ENCODE results near the gene CPNE7.

The CPNE7 gene

DNA sequence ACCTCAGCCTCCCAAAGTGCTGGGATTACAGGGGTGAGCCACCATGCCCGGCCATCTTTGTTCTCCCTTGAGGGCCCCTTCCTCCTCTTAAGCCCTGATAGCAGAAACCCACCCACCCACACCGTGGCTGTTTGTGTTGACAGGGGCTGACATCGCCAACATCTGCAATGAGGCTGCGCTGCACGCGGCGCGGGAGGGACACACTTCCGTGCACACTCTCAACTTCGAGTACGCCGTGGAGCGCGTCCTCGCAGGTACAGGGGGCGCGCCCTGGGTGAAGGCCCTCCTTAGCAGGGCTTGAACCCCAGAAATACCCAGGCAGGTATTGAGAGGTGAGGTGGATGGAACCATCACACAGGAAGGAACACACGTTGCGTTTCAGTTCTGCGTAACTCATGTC, 27.7 kb upstream of the CPNE7 start:
- TF ChIP-seq SIN3A (IDR thresholded peaks at IDR 0.05; ENCODE audit: borderline replicate concordance, insufficient read depth, low read length) (no peak), TAF1 (IDR thresholded peaks at IDR 0.05; ENCODE audit: borderline replicate concordance, insufficient read depth, low read length) (no peak), FOXP2 (optimal IDR thresholded peaks at IDR 0.05; ENCODE audit: borderline replicate concordance, extremely low read depth, extremely low read length, insufficient read depth) (no peak)

DNA sequence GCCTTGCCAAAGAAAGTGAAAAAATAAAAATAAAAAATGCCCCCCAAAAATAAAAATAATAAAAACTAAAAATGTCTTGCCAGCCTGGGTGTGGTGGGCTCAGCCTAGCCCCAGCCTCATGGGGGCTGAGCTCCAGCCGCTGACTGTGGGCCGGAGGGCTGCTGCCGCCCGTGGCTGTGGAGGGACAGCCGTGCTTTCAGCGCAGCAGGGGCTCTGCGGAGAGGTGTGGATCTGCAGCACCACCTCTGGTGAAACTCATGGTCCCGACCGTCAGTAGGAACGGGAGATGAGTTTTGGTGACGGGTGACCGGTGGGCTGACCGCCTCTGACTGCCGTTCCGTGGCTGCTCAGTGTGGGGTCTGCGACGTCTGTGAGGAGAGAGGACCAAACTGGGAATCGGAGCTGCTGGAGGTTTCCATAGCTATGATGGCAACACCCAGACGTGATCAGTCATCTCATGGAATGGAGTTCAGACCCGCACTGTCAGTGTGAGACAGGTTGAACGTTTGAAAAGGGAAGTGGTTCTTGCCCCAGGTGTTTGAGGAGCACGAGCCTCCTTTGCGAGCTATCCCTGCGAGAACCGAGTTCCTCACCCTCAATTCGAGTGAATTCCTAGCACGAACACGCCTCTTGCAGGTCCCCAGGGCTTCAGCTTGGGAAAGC, 27.1 kb upstream of the CPNE7 start:
- TF ChIP-seq FOXP2 (optimal IDR thresholded peaks at IDR 0.05; ENCODE audit: borderline replicate concordance, extremely low read depth, extremely low read length, insufficient read depth) (no peak), TAF1 (IDR thresholded peaks at IDR 0.05; ENCODE audit: borderline replicate concordance, insufficient read depth, low read length) (no peak), POLR2AphosphoS5 (IDR thresholded peaks at IDR 0.05; ENCODE audit: low read depth, low read length) (no peak), SIN3A (IDR thresholded peaks at IDR 0.05; ENCODE audit: borderline replicate concordance, insufficient read depth, low read length) (no peak)
- TF ChIP-seq, protein P1, sequence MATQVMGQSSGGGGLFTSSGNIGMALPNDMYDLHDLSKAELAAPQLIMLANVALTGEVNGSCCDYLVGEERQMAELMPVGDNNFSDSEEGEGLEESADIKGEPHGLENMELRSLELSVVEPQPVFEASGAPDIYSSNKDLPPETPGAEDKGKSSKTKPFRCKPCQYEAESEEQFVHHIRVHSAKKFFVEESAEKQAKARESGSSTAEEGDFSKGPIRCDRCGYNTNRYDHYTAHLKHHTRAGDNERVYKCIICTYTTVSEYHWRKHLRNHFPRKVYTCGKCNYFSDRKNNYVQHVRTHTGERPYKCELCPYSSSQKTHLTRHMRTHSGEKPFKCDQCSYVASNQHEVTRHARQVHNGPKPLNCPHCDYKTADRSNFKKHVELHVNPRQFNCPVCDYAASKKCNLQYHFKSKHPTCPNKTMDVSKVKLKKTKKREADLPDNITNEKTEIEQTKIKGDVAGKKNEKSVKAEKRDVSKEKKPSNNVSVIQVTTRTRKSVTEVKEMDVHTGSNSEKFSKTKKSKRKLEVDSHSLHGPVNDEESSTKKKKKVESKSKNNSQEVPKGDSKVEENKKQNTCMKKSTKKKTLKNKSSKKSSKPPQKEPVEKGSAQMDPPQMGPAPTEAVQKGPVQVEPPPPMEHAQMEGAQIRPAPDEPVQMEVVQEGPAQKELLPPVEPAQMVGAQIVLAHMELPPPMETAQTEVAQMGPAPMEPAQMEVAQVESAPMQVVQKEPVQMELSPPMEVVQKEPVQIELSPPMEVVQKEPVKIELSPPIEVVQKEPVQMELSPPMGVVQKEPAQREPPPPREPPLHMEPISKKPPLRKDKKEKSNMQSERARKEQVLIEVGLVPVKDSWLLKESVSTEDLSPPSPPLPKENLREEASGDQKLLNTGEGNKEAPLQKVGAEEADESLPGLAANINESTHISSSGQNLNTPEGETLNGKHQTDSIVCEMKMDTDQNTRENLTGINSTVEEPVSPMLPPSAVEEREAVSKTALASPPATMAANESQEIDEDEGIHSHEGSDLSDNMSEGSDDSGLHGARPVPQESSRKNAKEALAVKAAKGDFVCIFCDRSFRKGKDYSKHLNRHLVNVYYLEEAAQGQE (IDR thresholded peaks at IDR 0.05; ENCODE audit: insufficient read depth in 1 of 2, low read depth in 2 of 2, low read length in 2 of 2), result no peak

DNA sequence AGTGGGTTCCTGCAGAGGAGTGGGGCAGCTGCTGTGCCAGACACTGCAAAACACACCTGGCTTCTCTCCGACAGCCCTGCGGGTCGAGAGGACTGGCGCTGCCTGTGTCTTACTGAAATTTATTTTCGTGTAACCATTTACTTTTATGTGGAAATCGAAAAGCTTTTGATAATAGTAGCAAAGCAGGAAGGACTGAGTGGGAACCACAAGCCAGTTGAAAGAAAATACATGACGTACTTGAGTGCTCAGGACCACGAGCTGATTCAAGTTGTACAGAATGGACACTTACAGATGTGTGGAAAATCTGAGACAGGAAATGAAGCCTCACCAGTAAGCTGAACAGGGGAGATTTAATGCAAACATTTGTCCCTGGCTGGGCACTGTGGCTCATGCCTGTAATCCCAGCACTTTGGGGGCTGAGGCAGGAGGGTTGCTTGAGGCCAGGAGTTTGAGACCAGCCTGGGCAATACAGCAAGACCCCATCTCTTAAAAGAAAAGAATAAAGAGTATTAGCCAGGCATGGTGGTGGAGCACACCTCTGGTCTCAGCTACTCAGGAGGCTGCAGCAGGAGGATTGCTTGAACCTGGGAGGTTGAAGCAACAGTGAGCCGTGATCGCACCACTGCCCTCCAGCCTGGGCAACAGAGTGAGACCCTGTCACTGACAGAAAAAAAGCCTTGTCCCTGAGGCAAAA, 26.4 kb upstream of the CPNE7 start:
- TF ChIP-seq, protein P1 (IDR thresholded peaks at IDR 0.05; ENCODE audit: insufficient read depth in 1 of 2, low read depth in 2 of 2, low read length in 2 of 2), result no peak
- TF ChIP-seq FOXP2 (optimal IDR thresholded peaks at IDR 0.05; ENCODE audit: borderline replicate concordance, extremely low read depth, extremely low read length, insufficient read depth) (no peak), SIN3A (IDR thresholded peaks at IDR 0.05; ENCODE audit: borderline replicate concordance, insufficient read depth, low read length) (no peak)

DNA sequence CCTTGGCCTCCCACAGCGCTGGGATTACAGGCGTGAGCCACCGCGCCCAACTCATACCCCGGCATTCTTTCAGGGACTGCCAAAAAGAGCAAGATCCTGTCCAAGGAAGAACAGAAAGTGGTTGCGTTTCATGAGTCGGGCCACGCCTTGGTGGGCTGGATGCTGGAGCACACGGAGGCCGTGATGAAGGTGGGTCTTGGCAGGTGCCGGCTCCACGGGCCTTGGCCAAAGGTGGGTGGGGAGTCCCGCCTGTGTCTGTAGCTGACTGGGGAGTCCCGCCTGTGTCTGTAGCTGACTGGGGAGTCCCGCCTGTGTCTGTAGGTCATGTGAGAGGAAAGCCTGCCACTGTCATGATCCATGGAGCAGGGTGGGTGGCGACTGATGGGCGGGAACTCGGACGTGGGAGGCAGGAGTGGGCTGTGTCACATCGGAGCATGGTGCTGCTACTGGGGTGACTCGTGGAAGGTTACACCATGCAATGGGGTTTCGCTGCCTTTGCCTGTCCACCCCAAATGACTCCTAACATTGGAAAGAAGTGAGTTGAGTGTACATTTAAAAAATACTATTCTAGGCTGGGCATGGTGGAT, 25.0 kb upstream of the CPNE7 start:
- TF ChIP-seq POLR2AphosphoS5 (IDR thresholded peaks at IDR 0.05; ENCODE audit: low read depth, low read length) (no peak), TAF1 (IDR thresholded peaks at IDR 0.05; ENCODE audit: borderline replicate concordance, insufficient read depth, low read length) (no peak), SIN3A (IDR thresholded peaks at IDR 0.05; ENCODE audit: borderline replicate concordance, insufficient read depth, low read length) (no peak), FOXP2 (optimal IDR thresholded peaks at IDR 0.05; ENCODE audit: borderline replicate concordance, extremely low read depth, extremely low read length, insufficient read depth) (no peak)
- TF ChIP-seq, protein P1 (IDR thresholded peaks at IDR 0.05; ENCODE audit: insufficient read depth in 1 of 2, low read depth in 2 of 2, low read length in 2 of 2), result no peak

DNA sequence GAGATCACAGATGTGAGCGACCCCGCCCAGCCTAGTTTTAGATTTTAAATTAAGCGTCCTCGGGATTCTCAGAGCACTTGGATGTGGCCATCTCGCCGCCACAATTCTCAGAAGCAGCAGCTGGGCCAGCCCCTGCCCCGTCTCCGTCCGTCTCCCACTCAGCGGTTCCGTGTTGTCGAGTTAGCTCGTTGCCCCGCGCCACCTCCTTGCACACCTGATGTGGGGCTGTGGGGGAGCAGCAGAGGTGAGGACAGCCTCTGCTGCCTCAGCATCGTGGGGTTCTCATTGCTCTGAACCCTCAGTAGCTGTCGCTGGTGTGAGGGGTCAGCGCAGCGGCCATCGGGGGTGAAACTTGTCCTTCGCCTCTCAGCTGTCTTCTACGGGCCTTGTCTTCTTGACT, 23.2 kb upstream of the CPNE7 start:
- TF ChIP-seq, protein P1 (IDR thresholded peaks at IDR 0.05; ENCODE audit: insufficient read depth in 1 of 2, low read depth in 2 of 2, low read length in 2 of 2), result no peak
- no peak for TF ChIP-seq FOXP2 (optimal IDR thresholded peaks at IDR 0.05; ENCODE audit: borderline replicate concordance, extremely low read depth, extremely low read length, insufficient read depth)
- no peak for TF ChIP-seq TAF1 (IDR thresholded peaks at IDR 0.05; ENCODE audit: borderline replicate concordance, insufficient read depth, low read length)
- no peak for TF ChIP-seq SIN3A (IDR thresholded peaks at IDR 0.05; ENCODE audit: borderline replicate concordance, insufficient read depth, low read length)
- TF ChIP-seq POLR2AphosphoS5 (IDR thresholded peaks at IDR 0.05; ENCODE audit: low read depth, low read length), result no peak

Measured in PFSK-1 (cell line).